HG02642 (cell line): Measurements from ENCODE around the gene GAN.

Experiments
- ATAC-seq: cut with Tn5 transposase; IDR thresholded peaks from one replicate; pipeline ENCODE4 v1.9.1; 2021; ENCODE audit warnings: mild to moderate bottlenecking; ENCODE audit not compliant: unreplicated experiment, poor library complexity

GAN gene

GRCh38 chr16:81314603-81315270 lies at the start of gene GAN:
TSS of gene GAN (plus strand) at chr16:81314962. CDS start at chr16:81315114, 152 bp downstream.
- ATAC-seq, result peak; percentile 95

- no peak for ATAC-seq
Measured at GRCh38 chr16:81265052-81265451, 49.7 kb upstream of the GAN start.

GRCh38 chr16:81265658-81266451 lies 48.9 kb upstream of the GAN start:
- ATAC-seq, result no peak

- ATAC-seq, result no peak
Measured at GRCh38 chr16:81266680-81267095, 48.1 kb upstream of the GAN start.

DNA sequence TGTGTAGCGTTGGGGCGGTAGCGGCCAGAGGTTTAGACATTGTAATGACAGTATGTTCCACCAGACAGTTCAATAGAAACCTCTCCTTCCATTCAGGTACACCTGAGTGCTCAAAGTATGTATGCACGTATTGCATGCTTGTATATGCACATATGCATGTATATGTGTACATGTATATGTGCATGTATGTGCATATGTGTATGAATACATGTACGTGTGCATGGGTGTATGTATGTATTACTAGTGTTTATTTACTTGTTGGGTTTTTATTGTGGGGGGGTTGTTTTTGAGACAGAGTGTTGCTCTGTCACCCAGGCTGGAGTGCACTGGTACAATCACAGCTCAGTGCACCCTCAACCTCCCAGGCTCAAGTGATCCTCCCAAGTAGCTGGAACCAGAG lies 46.3 kb upstream of the GAN start:
- no peak for ATAC-seq

- ATAC-seq, result no peak
Measured at GRCh38 chr16:81273223-81273950, 41.4 kb upstream of the GAN start.

DNA sequence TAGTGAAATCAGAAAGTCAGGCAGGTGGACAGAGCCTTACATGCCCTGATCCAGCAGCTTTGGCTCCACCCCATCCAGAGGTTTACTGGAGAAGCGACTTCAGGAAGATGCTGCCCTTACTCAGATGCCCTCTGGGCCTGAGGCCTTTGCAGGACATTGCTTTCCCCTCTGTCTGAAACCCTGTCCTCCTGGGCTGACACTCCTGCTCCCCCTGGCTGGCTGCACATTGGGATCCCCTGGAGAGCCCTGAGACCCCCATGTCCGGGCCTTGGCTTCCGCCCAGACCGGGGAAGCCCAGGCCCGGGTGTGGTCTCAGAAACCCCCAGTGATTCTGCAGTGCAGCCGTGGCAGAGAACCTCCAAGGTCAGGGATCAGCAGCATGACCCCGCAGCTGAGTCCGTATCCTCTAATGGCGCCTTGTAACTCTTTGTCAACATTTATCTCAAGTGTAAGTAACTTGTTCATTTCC lies 39.7 kb upstream of the GAN start:
- no peak for ATAC-seq

GRCh38 chr16:81275795-81276194 lies 39.0 kb upstream of the GAN start:
- no peak for ATAC-seq

DNA sequence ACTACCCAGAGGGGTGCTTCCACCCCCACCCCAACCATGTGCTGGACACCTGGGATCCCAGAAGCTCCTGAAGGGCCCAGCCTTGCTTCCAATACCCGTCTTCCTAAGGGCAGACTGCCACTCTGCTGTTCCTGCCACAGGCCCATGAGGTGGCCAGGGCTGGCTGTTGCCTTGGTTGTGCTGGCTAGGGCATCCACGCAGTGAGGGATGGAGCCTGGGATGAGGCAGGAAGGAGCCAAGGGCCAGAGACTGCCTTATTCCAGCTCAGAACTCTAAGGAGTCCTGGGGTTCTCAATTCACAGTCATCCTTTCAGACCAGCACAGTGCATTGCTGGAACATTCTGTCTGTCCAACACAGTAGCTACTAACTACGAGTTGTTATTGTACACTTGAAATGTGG lies 38.4 kb upstream of the GAN start:
- ATAC-seq, result no peak

GRCh38 chr16:81277541-81278080 lies 37.2 kb upstream of the GAN start:
- no peak for ATAC-seq

DNA sequence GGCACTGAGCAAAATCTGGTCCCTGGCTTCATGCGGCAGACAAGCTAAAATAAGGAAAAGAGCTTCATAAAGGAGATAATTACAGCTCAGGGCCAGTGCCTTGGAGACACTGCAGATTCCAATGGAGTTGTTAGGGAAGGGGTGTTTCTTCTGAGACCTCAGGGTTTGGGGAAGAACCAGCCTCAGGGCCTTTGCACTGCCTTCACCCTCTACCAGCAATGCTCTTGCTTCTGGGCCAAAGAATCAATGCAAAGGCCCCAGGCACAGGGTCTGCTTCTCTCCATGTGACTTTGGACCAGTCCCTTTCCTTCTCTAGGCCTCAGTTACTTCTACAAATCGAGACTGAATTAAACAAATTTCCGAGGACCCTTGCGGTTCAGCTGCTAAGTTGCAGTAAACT lies 36.2 kb upstream of the GAN start:
- no peak for ATAC-seq

- ATAC-seq, result no peak
Measured at GRCh38 chr16:81279392-81279791, 35.4 kb upstream of the GAN start.

- no peak for ATAC-seq
Measured at GRCh38 chr16:81280393-81280792, 34.4 kb upstream of the GAN start.

- no peak for ATAC-seq
Measured at GRCh38 chr16:81283044-81283443, 31.7 kb upstream of the GAN start.

DNA sequence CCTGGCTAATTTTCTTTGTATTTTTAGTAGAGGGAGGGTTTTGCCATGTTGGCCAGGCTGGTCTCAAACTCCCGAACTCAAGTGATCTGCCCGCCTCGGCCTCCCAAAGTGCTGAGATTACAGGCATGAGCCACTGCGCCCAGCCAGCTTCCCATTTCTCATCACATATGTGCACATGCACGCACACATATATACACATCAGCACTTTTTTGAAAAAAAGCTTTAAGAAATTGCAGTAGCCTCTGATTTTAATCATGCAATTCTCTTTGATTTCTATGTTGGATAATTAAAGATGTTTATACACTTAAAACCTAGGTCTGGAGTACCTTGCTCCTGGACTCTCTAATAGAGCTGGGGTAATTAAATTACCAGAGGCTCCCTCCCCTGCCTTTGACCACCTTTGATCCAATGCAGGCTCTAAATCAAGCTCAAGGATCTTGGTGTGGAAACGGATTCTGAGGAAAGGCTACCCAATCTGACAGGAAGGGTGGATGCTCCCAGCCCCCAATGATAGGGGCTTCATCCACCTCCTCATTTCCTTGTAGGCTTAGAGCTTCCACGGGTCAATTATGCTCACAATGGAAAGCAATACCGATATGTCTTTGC lies 29.7 kb upstream of the GAN start:
- no peak for ATAC-seq

DNA sequence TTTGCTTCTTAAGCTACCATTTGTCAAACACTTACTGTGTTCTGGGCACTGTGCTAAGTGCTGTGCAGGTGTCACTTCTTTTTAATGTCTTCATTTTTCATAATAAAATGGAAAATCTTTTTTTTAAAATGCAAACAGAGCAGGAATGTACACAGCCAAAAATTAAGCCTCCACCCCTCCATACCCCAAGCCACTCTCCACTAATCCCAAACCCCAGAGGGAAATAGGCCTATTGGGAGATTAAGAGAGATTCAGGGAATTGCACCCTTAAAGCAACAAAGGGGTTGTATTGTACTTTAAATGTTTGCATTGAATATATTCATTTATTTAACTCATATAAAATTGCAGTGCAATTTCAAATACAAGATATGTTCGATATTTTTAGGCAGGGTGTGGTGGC lies 28.6 kb upstream of the GAN start:
- no peak for ATAC-seq

DNA sequence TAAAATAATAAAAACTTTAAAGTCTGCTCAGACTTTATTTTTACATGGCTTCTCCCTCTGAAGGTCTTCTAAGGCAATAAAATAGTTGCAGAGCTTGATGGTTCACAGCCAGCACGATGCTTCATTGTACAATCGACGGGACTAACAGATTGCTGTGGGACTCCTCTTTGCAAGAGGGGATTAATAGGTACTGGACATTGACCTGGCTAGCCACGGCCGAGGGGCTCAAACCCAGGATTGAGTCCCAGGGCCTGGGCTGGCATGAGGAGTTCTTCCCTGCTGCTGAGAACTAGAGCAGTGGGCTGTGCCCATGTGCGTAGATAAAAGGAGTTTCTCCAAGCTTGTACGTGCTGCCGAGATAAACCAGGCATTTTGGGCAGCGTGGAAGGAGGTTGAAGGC lies 23.6 kb upstream of the GAN start:
- ATAC-seq, result no peak

DNA sequence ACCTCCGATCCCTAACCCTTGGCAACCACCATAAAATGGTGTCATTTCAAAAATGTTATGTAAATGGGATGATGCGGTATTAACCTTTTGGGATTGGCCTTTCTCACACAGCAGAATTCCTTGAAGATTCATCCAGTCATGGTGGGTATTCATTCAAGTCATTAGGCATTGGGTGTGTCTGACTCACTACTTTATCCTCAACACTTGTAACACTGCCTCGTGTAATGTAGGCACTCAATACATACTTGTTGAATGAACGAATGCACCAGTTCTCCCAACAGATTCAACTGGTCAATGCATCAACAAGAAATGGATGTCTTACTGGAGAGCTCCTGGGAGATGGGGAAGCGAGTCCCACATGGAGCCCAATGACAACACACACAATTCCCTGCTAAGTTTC lies 21.8 kb upstream of the GAN start:
- ATAC-seq, result no peak

DNA sequence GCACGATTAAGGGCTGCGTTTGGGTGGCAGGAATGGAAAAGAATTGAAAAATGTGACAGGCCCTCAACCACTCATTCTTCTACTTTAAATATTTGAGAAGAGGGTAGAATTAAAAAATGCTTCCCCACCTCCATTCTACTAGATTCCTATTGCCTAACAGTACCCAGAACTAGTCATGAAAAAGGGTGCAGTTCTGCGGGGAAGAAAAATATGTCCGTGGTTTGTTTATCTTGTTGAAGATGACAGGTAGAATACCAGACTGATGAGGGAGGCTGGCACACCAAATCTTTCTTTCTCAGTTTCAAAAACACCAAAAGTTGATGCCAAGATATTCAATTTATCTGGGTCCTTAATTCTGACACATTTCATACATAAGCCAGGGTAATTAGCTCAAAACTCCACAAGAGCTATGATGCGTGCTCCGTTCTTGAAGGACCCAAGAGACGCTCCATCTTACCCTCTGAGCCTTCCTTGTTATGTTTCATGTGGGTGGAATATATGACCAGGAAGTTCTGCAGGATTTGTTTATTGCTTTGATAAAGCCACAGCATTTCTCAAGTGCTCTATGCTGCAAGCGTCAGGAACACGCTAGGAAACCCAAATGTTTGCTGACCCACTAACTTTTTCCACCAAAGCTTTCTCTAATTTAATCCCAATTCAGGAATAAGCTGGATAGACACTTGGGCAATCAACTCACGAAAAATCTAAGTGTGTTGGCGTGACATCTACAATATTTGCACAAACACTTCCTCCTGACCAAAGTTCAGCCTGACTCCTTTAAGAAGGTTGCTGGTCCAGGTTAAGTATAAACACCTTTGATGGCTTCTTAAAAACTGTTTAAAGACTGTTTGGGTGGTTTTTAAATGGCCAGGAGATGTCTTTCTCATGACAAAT lies 20.6 kb upstream of the GAN start:
- ATAC-seq, result no peak

DNA sequence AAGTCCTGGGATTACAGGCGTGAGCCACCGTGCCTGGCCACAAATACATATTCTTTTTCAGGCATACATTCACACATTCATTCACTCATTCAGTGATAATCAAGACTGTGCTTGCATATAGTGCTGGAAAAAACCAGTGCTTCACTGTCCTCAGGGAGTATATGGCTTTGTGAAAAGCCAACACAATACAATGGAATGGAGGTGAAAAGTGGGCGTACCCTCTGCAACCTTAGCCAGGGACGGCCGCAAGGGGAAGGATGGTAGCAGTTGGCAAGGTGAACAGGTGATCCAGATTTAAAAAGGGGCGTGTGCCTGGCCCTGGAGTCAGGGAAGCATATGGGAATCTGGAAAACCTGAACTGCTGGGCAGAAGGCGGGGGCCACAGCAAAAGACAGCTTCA lies 18.1 kb upstream of the GAN start:
- ATAC-seq, result no peak
